H1 (cell line): ENCODE results near the gene SPSB1. TPM values are rescaled to one million over a fixed set of nuclear protein-coding genes. Genes with fewer than 3 reads are reported as not detected.

Experiments used
- CTCF ChIA-PET: fragments of 300-600 bp; sonication (Branson Sonifier 250); formaldehyde crosslinking; loops from one replicate; lab custom pipeline; 2021; ENCODE audit not compliant: partially characterized antibody; lab: Charles Lee
- POLR2A ChIA-PET: fragments of 300-600 bp; sonication (Branson Sonifier 250); formaldehyde crosslinking; loops from one replicate; lab custom pipeline; 2021; ENCODE audit warnings: inconsistent platforms; ENCODE audit not compliant: partially characterized antibody; lab: Charles Lee
- DNase-seq, 2 experiments: peaks; one replicate each; pipeline versions ENCODE4 v3.0.0 to v3.0.0-alpha.2; 2010 to 2022; ENCODE audit warnings: low spot score in 2 of 2, low read depth in 1 of 2, mixed read lengths in 1 of 2
- FAIRE-seq: peaks from 2 replicates; lab custom pipeline; 2011; peaks lifted over from hg19 to GRCh38; lab: Jason Lieb, UNC
- H2AFZ ChIP-seq: 2 replicates; pipeline ENCODE4 v1.8.1; 2012; ENCODE audit warnings: low read length, inconsistent platforms
- H2AK5ac ChIP-seq: 2 replicates; pipeline ENCODE4 v1.6.1; 2013; ENCODE audit warnings: low read depth, low read length
- H2BK120ac ChIP-seq: replicated peaks from 2 replicates; pipeline ENCODE3; 2013; ENCODE audit warnings: low read depth, low read length, inconsistent platforms
- H2BK12ac ChIP-seq: 2 replicates; pipeline ENCODE4 v1.6.1; 2013; ENCODE audit warnings: low read depth, low read length
- H2BK15ac ChIP-seq: 2 replicates; pipeline ENCODE4 v1.6.1; 2013; ENCODE audit warnings: low read length
- H2BK20ac ChIP-seq: 2 replicates; pipeline ENCODE4 v1.6.1; 2013; ENCODE audit warnings: low read length
- H2BK5ac ChIP-seq: 2 replicates; pipeline ENCODE4 v1.6.1; 2013; ENCODE audit warnings: low read depth, low read length
- H3K14ac ChIP-seq: 2 replicates; pipeline ENCODE4 v1.6.1; 2013; ENCODE audit warnings: inconsistent platforms; ENCODE audit not compliant: insufficient read length
- H3K18ac ChIP-seq: 2 replicates; pipeline ENCODE4 v1.6.1; 2013; ENCODE audit warnings: low read length; ENCODE audit errors: extremely low read depth
- H3K23ac ChIP-seq: 2 replicates; pipeline ENCODE4 v1.6.1; 2013; ENCODE audit warnings: inconsistent platforms; ENCODE audit not compliant: insufficient read length
- H3K23me2 ChIP-seq: 2 replicates; pipeline ENCODE4 v1.6.1; 2013; ENCODE audit warnings: low read depth, low read length
- H3K27ac ChIP-seq: 2 replicates; pipeline ENCODE4 v1.6.1; 2011; ENCODE audit warnings: low read depth, low read length, inconsistent platforms
- H3K27me3 ChIP-seq, 4 experiments: replicated peaks in 1 of 4; 1 replicate in 1 of 4; 2 replicates in 3 of 4; pipeline versions ENCODE4 v1.6.1 to v1.8.1; 2011 to 2013; ENCODE audit warnings: low read length in 3 of 4, mild to moderate bottlenecking in 3 of 4, inconsistent platforms in 2 of 4, mixed read lengths in 2 of 4, moderate library complexity in 1 of 4; ENCODE audit not compliant: control insufficient read depth in 3 of 4, insufficient read depth in 3 of 4; ENCODE audit errors: extremely low read depth in 1 of 4
- H3K36me3 ChIP-seq, 4 experiments: 2 replicates each; pipeline versions ENCODE4 v1.6.1 to v1.8.1; 2011 to 2013; ENCODE audit warnings: mild to moderate bottlenecking in 4 of 4, low read length in 3 of 4, moderate library complexity in 2 of 4, control low read depth in 1 of 4, inconsistent platforms in 1 of 4; ENCODE audit not compliant: insufficient read depth in 4 of 4, control insufficient read depth in 2 of 4
- H3K4ac ChIP-seq: replicated peaks from 2 replicates; pipeline ENCODE3; 2013; ENCODE audit warnings: low read length, low read depth, mixed read lengths, inconsistent platforms; ENCODE audit not compliant: insufficient read length
- H3K4me1 ChIP-seq, 4 experiments: replicated peaks in 1 of 4; 1 replicate in 1 of 4; 2 replicates in 3 of 4; pipeline versions ENCODE4 v1.6.1 to v1.8.1; 2011 to 2013; ENCODE audit warnings: low read length in 3 of 4, inconsistent platforms in 2 of 4, mixed read lengths in 1 of 4; ENCODE audit not compliant: insufficient read depth in 4 of 4, control insufficient read depth in 3 of 4
- H3K4me2 ChIP-seq, 2 experiments: 2 replicates each; pipeline versions ENCODE4 v1.6.1 to v1.8.1; 2011 to 2013; ENCODE audit warnings: low read depth in 2 of 2, low read length in 2 of 2, control low read depth in 1 of 2, inconsistent platforms in 1 of 2, mild to moderate bottlenecking in 1 of 2; ENCODE audit not compliant: insufficient read depth in 1 of 2
- H3K4me3 ChIP-seq, 4 experiments: fragments of 200-600, 300-600 bp in 1 of 4; sonication (generic), shearing (Covaris generic), sonication (Bioruptor Twin) in 1 of 4; 2 replicates each; pipeline versions ENCODE4 v1.5.1 to v1.8.1; 2011 to 2016; ENCODE audit warnings: low read length in 4 of 4, low read depth in 3 of 4, control low read depth in 2 of 4, inconsistent platforms in 2 of 4, mild to moderate bottlenecking in 2 of 4, mixed read lengths in 1 of 4, moderate library complexity in 1 of 4; ENCODE audit not compliant: insufficient read depth in 2 of 4; ENCODE audit errors: extremely low read depth in 1 of 4
- H3K56ac ChIP-seq: replicated peaks from 2 replicates; pipeline ENCODE3; 2013; ENCODE audit warnings: low read depth, mild to moderate bottlenecking, mixed read lengths, low read length, inconsistent platforms; ENCODE audit not compliant: insufficient read length
- H3K79me1 ChIP-seq: 2 replicates; pipeline ENCODE4 v1.6.1; 2013; ENCODE audit warnings: low read depth, low read length, control low read depth
- H3K79me2 ChIP-seq, 2 experiments: 2 replicates each; pipeline versions ENCODE4 v1.6.1 to v1.8.1; 2012 to 2013; ENCODE audit warnings: low read length in 2 of 2, mild to moderate bottlenecking in 2 of 2, inconsistent platforms in 1 of 2; ENCODE audit not compliant: insufficient read depth in 2 of 2, control insufficient read depth in 1 of 2
- H3K9ac ChIP-seq, 4 experiments: replicated peaks in 1 of 4; 1 replicate in 1 of 4; 2 replicates in 3 of 4; pipeline versions ENCODE4 v1.6.1 to v1.8.1; 2011 to 2013; ENCODE audit warnings: low read depth in 3 of 4, low read length in 3 of 4, control low read depth in 2 of 4, mild to moderate bottlenecking in 2 of 4, moderate library complexity in 2 of 4, inconsistent platforms in 1 of 4; ENCODE audit errors: extremely low read depth in 1 of 4
- H3K9me3 ChIP-seq, 2 experiments: 2 replicates each; pipeline versions ENCODE4 v1.6.1 to v1.8.1; 2012 to 2013; ENCODE audit warnings: mild to moderate bottlenecking in 2 of 2, moderate library complexity in 2 of 2, control low read depth in 1 of 2, inconsistent platforms in 1 of 2, low read depth in 1 of 2, low read length in 1 of 2, mixed read lengths in 1 of 2; ENCODE audit not compliant: insufficient read depth in 2 of 2
- H4K20me1 ChIP-seq, 2 experiments: replicated peaks in 1 of 2; 2 replicates each; pipeline versions ENCODE3 to v1.8.1; 2011 to 2013; ENCODE audit warnings: inconsistent platforms in 2 of 2, low read length in 2 of 2, mild to moderate bottlenecking in 1 of 2; ENCODE audit not compliant: insufficient read depth in 2 of 2, control insufficient read depth in 1 of 2
- H4K5ac ChIP-seq: 2 replicates; pipeline ENCODE4 v1.6.1; 2013; ENCODE audit warnings: low read length, low read depth, mixed read lengths, inconsistent platforms; ENCODE audit not compliant: insufficient read length
- H4K8ac ChIP-seq: 2 replicates; pipeline ENCODE4 v1.8.0; 2013; ENCODE audit warnings: mild to moderate bottlenecking, moderate library complexity, low read length, inconsistent platforms; ENCODE audit not compliant: insufficient read depth; ENCODE audit errors: extremely low read depth
- H4K91ac ChIP-seq: replicated peaks from 2 replicates; pipeline ENCODE3; 2013; ENCODE audit warnings: low read length, mixed read lengths, inconsistent platforms; ENCODE audit not compliant: insufficient read length
- BRCA1 ChIP-seq: IDR thresholded peaks from 2 replicates; pipeline ENCODE4 v1.6.1; 2012; ENCODE audit warnings: low read depth, low read length, improper control_type of control experiment
- HDAC6 ChIP-seq: IDR thresholded peaks from one replicate; pipeline ENCODE4 v1.7.1; 2012; ENCODE audit warnings: low read depth, mild to moderate bottlenecking, inconsistent platforms, low read length, moderate library complexity
- KDM1A ChIP-seq: fragments of 200-600, 300-600 bp; sonication (generic); IDR thresholded peaks from 2 replicates; pipeline ENCODE4 v1.7.1; 2016; ENCODE audit warnings: mild to moderate bottlenecking, low read length, borderline replicate concordance
- NANOG ChIP-seq: IDR thresholded peaks from 2 replicates; pipeline ENCODE4 v1.6.1; 2011; ENCODE audit warnings: low read length, low read depth, mild to moderate bottlenecking, inconsistent platforms; ENCODE audit not compliant: insufficient read depth, poor library complexity, severe bottlenecking
- SUZ12 ChIP-seq: fragments of 200-600 bp; sonication (generic); IDR thresholded peaks from 2 replicates; pipeline ENCODE4 v1.6.1; 2012; ENCODE audit warnings: mild to moderate bottlenecking, inconsistent platforms, low read length, moderate library complexity, mixed read lengths
- WGBS, 2 experiments: shearing (Covaris generic) in 1 of 2; methylation state at CpG; one replicate each; pipeline versions ENCODE4 v1.1.6 to v1.1.7; 2013 to 2015; ENCODE audit warnings: low lambda C conversion rate in 2 of 2, mixed read lengths in 2 of 2, inconsistent platforms in 1 of 2, low coverage in 1 of 2, missing lambda C conversion rate in 1 of 2; ENCODE audit not compliant: insufficient replicate concordance in 2 of 2, insufficient coverage in 1 of 2, insufficient read length in 1 of 2; ENCODE audit errors: extremely low coverage in 1 of 2, missing lambda C conversion rate in 1 of 2; 5-methylcytosine and 5-hydroxymethylcytosine counted together
- polyA plus RNA-seq, 7 experiments: library from polyadenylated mRNA; depleted of rRNA in 3 of 7; stranded (reverse) in 5 of 7; unstranded in 2 of 7; fragments of >200 nt in 5 of 7; fragments of 200-250 nt in 2 of 7; gene quantifications; 1 replicate in 5 of 7; 2 replicates in 1 of 7; 4 replicates in 1 of 7; pipeline versions ENCODE4 v1.2.1 to v1.2.3, GENCODE V29; 2011 to 2013; ENCODE audit warnings: missing spikeins in 2 of 7, mixed read lengths in 2 of 7
- total RNA-seq: library from RNA; stranded (reverse); fragmentation: NEBNext Ultra II Directional; extraction: Animal tissue kit (Norgen Biotek cat#: 25700); gene quantifications from 2 replicates; pipeline ENCODE4 v1.2.1, GENCODE V29; 2021
- TF ChIP-seq, protein P1 (sequence below): IDR thresholded peaks from 2 replicates; pipeline ENCODE4 v1.6.1; 2011; ENCODE audit warnings: low read length, improper control_type of control experiment

The SPSB1 gene
- total and polyA plus RNA-seq, 2 of the 8 experiments (the other 6 are each of a cell fraction or from before 2014, with no cell fraction given), result 5.3 to 6.4 TPM

- Histone ChIP-seq H3K9me3 (no peaks in the 10 kb centered on the region), H3K4me2 (no peak overlapping the region), H2BK5ac (no peak overlapping the region), H3K79me2 (no peaks in the 10 kb centered on the region; a peak in 1 of 4 replicates), H3K4ac (no peak overlapping the region), H2BK15ac (peak overlapping the region; percentile 81; the same call in 1 of the 2 replicates), H3K14ac (no peak overlapping the region), H2AFZ (no peak overlapping the region), H2BK12ac (no peak overlapping the region), H3K23ac (no peak overlapping the region), H3K18ac (no peak overlapping the region), H3K9ac (no peak overlapping the region), H3K36me3 (no peaks in the 10 kb centered on the region), H3K4me1 (peaks cover 12 to 36% (median 26%) of the 10 kb centered on the region in 4 experiments), H4K5ac (no peak overlapping the region), H3K27me3 (peaks cover 0 to 2% (median 0%) of the 10 kb centered on the region in 4 experiments; a peak in 1 of 7 replicates), H2AK5ac (no peak overlapping the region), H3K4me3 (no peak overlapping the region), H4K8ac (no peak overlapping the region), H4K91ac (peak overlapping the region; percentile 37), H3K23me2 (no peaks in the 10 kb centered on the region), H4K20me1 (peaks cover 0 to 3% of the 10 kb centered on the region in 2 experiments), H2BK120ac (no peak overlapping the region), H2BK20ac (no peak overlapping the region), H3K27ac (no peak overlapping the region), H3K56ac (no peak overlapping the region), H3K79me1 (no peaks in the 10 kb centered on the region; the same call in 1 of the 2 replicates)
- 90% methylated on average over 23 of the region's 27 CpGs; no CpG with 5 or more reads in 1 of the 2 experiments for WGBS, 2 experiments
- TF ChIP-seq KDM1A (no peak), BRCA1 (no peak), NANOG (no peak), HDAC6 (no peak), SUZ12 (no peak)
- TF ChIP-seq, protein P1, sequence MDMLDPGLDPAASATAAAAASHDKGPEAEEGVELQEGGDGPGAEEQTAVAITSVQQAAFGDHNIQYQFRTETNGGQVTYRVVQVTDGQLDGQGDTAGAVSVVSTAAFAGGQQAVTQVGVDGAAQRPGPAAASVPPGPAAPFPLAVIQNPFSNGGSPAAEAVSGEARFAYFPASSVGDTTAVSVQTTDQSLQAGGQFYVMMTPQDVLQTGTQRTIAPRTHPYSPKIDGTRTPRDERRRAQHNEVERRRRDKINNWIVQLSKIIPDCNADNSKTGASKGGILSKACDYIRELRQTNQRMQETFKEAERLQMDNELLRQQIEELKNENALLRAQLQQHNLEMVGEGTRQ, result no peak
- DNase-seq (no peak), FAIRE-seq (no peak)
- ChIA-PET POLR2A (no interaction called here), CTCF (interaction anchor here (0.6 to 3.3 kb wide), 4 partner anchors 29 to 846 kb away, joined by 3 to 10 read pairs (median 3); no protein-coding TSS in a partner anchor)
These were observed 30.1 kb downstream of the SPSB1 start for GRCh38 chr1:9322661-9323244.
